Astrocyte (in vitro differentiated cells and primary cell): Measurements from ENCODE around the gene ST6GALNAC6. TPM values are rescaled to one million over a fixed set of nuclear protein-coding genes. Genes with fewer than 3 reads are reported as not detected.

Source experiments
- DNase-seq: peaks from one replicate; pipeline ENCODE4 v3.0.0-alpha.2; 2010; ENCODE audit warnings: low read depth
- FAIRE-seq: peaks from 2 replicates; lab custom pipeline; 2011; peaks lifted over from hg19 to GRCh38; lab: Jason Lieb, UNC
- H2AFZ ChIP-seq: 2 replicates; pipeline ENCODE4 v1.6.0; 2012; ENCODE audit warnings: low read depth, low read length, inconsistent platforms
- H3K27ac ChIP-seq: 2 replicates; pipeline ENCODE4 v1.5.1; 2011; ENCODE audit warnings: low read depth, low read length, inconsistent platforms
- H3K27me3 ChIP-seq: 2 replicates; pipeline ENCODE4 v1.6.0; 2011; ENCODE audit warnings: low read length, inconsistent platforms; ENCODE audit not compliant: insufficient read depth
- H3K36me3 ChIP-seq: 2 replicates; pipeline ENCODE4 v1.5.1; 2011; ENCODE audit warnings: low read length, inconsistent platforms; ENCODE audit not compliant: insufficient read depth
- H3K4me1 ChIP-seq: 2 replicates; pipeline ENCODE4 v1.5.1; 2011; ENCODE audit warnings: low read length, inconsistent platforms; ENCODE audit not compliant: insufficient read depth
- H3K4me2 ChIP-seq: 2 replicates; pipeline ENCODE4 v1.6.0; 2012; ENCODE audit warnings: low read length, inconsistent platforms
- H3K4me3 ChIP-seq: 2 replicates; pipeline ENCODE4 v1.5.1; 2011; ENCODE audit warnings: low read depth, mild to moderate bottlenecking, low read length, inconsistent platforms; ENCODE audit not compliant: insufficient read depth
- H3K79me2 ChIP-seq: 2 replicates; pipeline ENCODE4 v1.6.0; 2012; ENCODE audit warnings: mild to moderate bottlenecking, low read length, inconsistent platforms; ENCODE audit not compliant: insufficient read depth
- H3K9ac ChIP-seq: 2 replicates; pipeline ENCODE4 v1.6.0; 2012; ENCODE audit warnings: mild to moderate bottlenecking, low read length, inconsistent platforms
- H3K9me3 ChIP-seq: 2 replicates; pipeline ENCODE4 v1.5.1; 2012; ENCODE audit warnings: low read depth, mild to moderate bottlenecking, low read length, inconsistent platforms; ENCODE audit not compliant: insufficient read depth
- H4K20me1 ChIP-seq: 2 replicates; pipeline ENCODE4 v1.6.0; 2012; ENCODE audit warnings: low read length, inconsistent platforms; ENCODE audit not compliant: insufficient read depth
- H3K27ac Mint-ChIP-seq: one replicate; pipeline ENCODE4 v1.8.0; 2021; ENCODE audit warnings: mild to moderate bottlenecking, mixed read lengths; ENCODE audit not compliant: unreplicated experiment
- H3K27me3 Mint-ChIP-seq: one replicate; pipeline ENCODE4 v1.8.0; 2021; ENCODE audit warnings: low read depth, mixed read lengths; ENCODE audit not compliant: unreplicated experiment
- H3K36me3 Mint-ChIP-seq: one replicate; pipeline ENCODE4 v1.8.0; 2021; ENCODE audit warnings: low read depth, mixed read lengths; ENCODE audit not compliant: unreplicated experiment
- H3K4me1 Mint-ChIP-seq: one replicate; pipeline ENCODE4 v1.8.0; 2021; ENCODE audit warnings: low read depth, mixed read lengths; ENCODE audit not compliant: unreplicated experiment
- H3K4me3 Mint-ChIP-seq: one replicate; pipeline ENCODE4 v1.8.0; 2021; ENCODE audit warnings: mild to moderate bottlenecking, moderate library complexity, mixed read lengths; ENCODE audit not compliant: unreplicated experiment
- H3K9me3 Mint-ChIP-seq: one replicate; pipeline ENCODE4 v1.8.0; 2021; ENCODE audit warnings: mild to moderate bottlenecking, mixed read lengths; ENCODE audit not compliant: unreplicated experiment
- CTCF ChIP-seq: IDR thresholded peaks from 2 replicates; pipeline ENCODE4 v1.5.1; 2011; ENCODE audit warnings: low read depth, mild to moderate bottlenecking, inconsistent platforms, low read length, moderate library complexity; ENCODE audit not compliant: insufficient read depth
- EZH2 ChIP-seq: IDR thresholded peaks from 2 replicates; pipeline ENCODE4 v1.6.1; 2012; ENCODE audit warnings: mild to moderate bottlenecking, low read length, inconsistent platforms; ENCODE audit not compliant: insufficient read depth
- total RNA-seq: library from RNA; stranded (reverse); gene quantifications from 2 replicates; pipeline ENCODE4 v1.2.1, GENCODE V29; 2021

The ST6GALNAC6 gene
- total RNA-seq, 1 donor from 2014 or later = 30.4 TPM

DNA sequence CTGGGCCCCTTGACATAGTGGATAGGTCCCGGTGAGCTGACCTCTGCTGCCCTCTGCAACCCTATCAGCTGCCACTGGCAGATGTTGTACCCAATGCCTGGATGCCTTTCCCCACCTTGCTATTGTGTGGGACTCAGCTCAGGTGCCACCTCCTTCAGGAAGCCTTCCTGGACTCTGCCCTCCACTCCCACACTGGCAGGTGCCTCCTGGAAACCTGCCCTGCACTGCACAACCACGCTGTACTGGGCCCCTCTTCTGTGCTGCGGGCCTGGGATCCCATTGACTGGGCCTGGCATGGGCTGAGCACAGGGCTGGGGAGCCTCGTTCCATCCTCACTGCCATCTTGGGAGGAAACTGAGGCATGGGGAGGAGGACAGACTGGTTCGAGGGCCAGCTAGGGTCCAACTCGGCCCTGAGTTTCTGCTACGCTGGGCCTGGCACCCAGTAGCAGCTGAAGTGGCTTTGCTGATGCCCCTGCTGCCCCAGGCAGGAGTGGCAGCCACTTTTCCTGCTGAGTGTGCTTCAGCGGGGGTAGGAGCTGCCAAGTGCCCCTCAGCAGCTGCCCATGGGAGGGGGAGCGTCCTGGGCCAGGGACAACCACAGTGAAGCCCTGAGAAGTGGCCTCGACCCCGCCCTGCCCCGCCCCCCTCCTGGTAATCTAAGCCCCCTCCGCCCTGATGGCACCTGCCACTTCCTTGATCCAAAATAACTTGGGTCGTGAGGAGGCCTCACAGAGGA, 23.2 kb downstream of the ST6GALNAC6 start:
- Histone ChIP-seq H2AFZ (no peak overlapping the region), H3K4me1 (peaks cover 44% of the 10 kb centered on the region), H3K36me3 (no peaks in the 10 kb centered on the region), H3K27me3 (no peaks in the 10 kb centered on the region), H3K9me3 (no peaks in the 10 kb centered on the region), H3K9ac (peak overlapping the region; percentile 51), H3K27ac (no peak overlapping the region), H4K20me1 (peaks cover 18% of the 10 kb centered on the region), H3K4me3 (no peak overlapping the region), H3K4me2 (peak overlapping the region; percentile 94), H3K79me2 (peaks cover 20% of the 10 kb centered on the region)
- Mint-ChIP-seq H3K27ac (peak overlapping the region; percentile 66), H3K4me3 (peak overlapping the region; percentile 67), H3K36me3 (peaks cover 10% of the 10 kb centered on the region), H3K9me3 (no peaks in the 10 kb centered on the region), H3K4me1 (peaks cover 17% of the 10 kb centered on the region), H3K27me3 (no peaks in the 10 kb centered on the region)
- DNase-seq (no peak), FAIRE-seq (no peak)
- TF ChIP-seq CTCF (no peak), EZH2 (no peak)

DNA sequence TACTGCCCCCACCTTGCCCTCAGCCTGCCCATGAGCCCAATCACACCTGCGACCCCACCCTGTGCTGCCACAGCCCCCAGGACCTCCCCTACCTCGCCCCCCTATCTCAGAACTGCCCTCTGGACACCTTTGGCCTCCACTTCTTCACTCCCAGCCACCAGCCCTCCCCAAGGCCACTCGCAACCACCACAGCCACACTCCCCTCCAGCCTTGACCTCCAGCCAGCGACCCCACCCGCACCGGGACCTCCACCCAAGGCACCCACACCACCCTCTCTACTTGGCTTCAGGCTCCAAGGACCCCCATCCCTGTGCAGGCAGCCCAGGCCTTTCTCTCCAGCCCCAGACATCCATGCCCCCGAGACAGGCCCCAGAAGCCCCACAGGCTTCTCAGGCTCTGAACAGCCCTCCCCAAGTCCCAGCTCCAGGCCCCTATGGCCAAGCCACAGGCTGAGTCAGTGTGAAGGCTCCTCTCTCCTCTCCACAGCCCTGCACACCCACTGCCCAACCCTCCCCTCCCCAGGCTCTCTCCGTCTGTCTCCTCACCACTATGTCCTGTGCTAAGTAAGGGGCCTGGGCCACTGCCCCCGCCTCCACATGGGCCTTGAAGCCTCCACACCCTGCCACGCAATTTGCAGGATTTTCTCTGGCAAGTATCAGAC, 24.0 kb downstream of the ST6GALNAC6 start:
- Histone ChIP-seq H3K27me3 (no peaks in the 10 kb centered on the region), H3K4me1 (peaks cover 44% of the 10 kb centered on the region), H3K9ac (peak overlapping the region; percentile 51), H2AFZ (no peak overlapping the region), H3K79me2 (peaks cover 20% of the 10 kb centered on the region), H3K36me3 (no peaks in the 10 kb centered on the region), H4K20me1 (peaks cover 21% of the 10 kb centered on the region), H3K4me3 (no peak overlapping the region), H3K27ac (no peak overlapping the region), H3K9me3 (no peaks in the 10 kb centered on the region), H3K4me2 (peak overlapping the region; percentile 77)
- FAIRE-seq = no peak
- Mint-ChIP-seq H3K4me3 (peak overlapping the region; percentile 67), H3K27ac (peak overlapping the region; percentile 66), H3K4me1 (peaks cover 17% of the 10 kb centered on the region), H3K9me3 (no peaks in the 10 kb centered on the region), H3K27me3 (no peaks in the 10 kb centered on the region), H3K36me3 (peaks cover 10% of the 10 kb centered on the region)
- TF ChIP-seq EZH2 (no peak), CTCF (no peak)
- peak; percentile 69 for DNase-seq
